Natural killer cell (primary cell): ENCODE measurements around the gene CLCN5. TPM values are rescaled to one million over a fixed set of nuclear protein-coding genes. Genes with fewer than 3 reads are reported as not detected.

Experiments used
- ATAC-seq, 3 donors: fragments of 150-1000 bp in 2 of 3; fragments of 200-7000 bp in 1 of 3; cut with Tn5 transposase; 1 replicate in 1 of 3; 2 replicates in 2 of 3; pipeline ENCODE4 v1.10.0; 2021; ENCODE audit warnings: mild to moderate bottlenecking in 2 of 3, moderate library complexity in 2 of 3
- DNase-seq, 2 donors: peaks; one replicate each; pipeline versions ENCODE4 v3.0.0 to v3.0.0-alpha.2; 2013 to 2021; ENCODE audit warnings: mixed read lengths in 1 of 2
- H3K27ac ChIP-seq: one replicate; pipeline ENCODE4 v1.5.1; 2013; ENCODE audit warnings: mild to moderate bottlenecking, low read length
- H3K27me3 ChIP-seq: one replicate; pipeline ENCODE4 v1.6.1; 2013; ENCODE audit warnings: low read length; ENCODE audit not compliant: control insufficient read depth, insufficient read depth
- H3K36me3 ChIP-seq: one replicate; pipeline ENCODE4 v1.6.1; 2013; ENCODE audit warnings: low read length; ENCODE audit not compliant: control insufficient read depth, insufficient read depth
- H3K4me1 ChIP-seq: one replicate; pipeline ENCODE4 v1.6.1; 2013; ENCODE audit warnings: low read length; ENCODE audit not compliant: control insufficient read depth, insufficient read depth
- H3K4me3 ChIP-seq: one replicate; pipeline ENCODE4 v1.5.1; 2013; ENCODE audit warnings: low read length
- H3K9me3 ChIP-seq: one replicate; pipeline ENCODE4 v1.6.1; 2013; ENCODE audit warnings: low read length; ENCODE audit not compliant: control insufficient read depth, insufficient read depth
- H3K27ac Mint-ChIP-seq, 2 donors: one replicate each; pipeline ENCODE4 v1.8.0; 2022; ENCODE audit warnings: mild to moderate bottlenecking in 2 of 2, mixed read lengths in 2 of 2, moderate library complexity in 1 of 2
- H3K27me3 Mint-ChIP-seq, 2 donors: one replicate each; pipeline ENCODE4 v1.8.0; 2022; ENCODE audit warnings: low read depth in 2 of 2, mixed read lengths in 2 of 2
- H3K36me3 Mint-ChIP-seq: one replicate; pipeline ENCODE4 v1.8.0; 2022; ENCODE audit warnings: mixed read lengths
- H3K4me1 Mint-ChIP-seq, 2 donors: one replicate each; pipeline ENCODE4 v1.8.0; 2022; ENCODE audit warnings: mixed read lengths in 2 of 2
- H3K4me3 Mint-ChIP-seq: one replicate; pipeline ENCODE4 v1.8.0; 2022; ENCODE audit warnings: mild to moderate bottlenecking, moderate library complexity, mixed read lengths
- H3K9me3 Mint-ChIP-seq, 2 donors: one replicate each; pipeline ENCODE4 v1.8.0; 2022; ENCODE audit warnings: mixed read lengths in 2 of 2
- CTCF ChIP-seq: fragments of 200-600 bp; IDR thresholded peaks from one replicate; pipeline ENCODE4 v1.8.0; 2022; ENCODE audit warnings: antibody characterized with exemption
- WGBS: methylation state at CpG from one replicate; pipeline ENCODE4 v1.1.7; 2013; ENCODE audit warnings: missing lambda C conversion rate; ENCODE audit not compliant: insufficient coverage; 5-methylcytosine and 5-hydroxymethylcytosine counted together
- intact Hi-C: fragments of 100-400 bp; cut with micrococcal nuclease; formaldehyde crosslinking; loops from one replicate; pipeline ENCODE4 v1.14.2; 2022
- total RNA-seq, 4 donors: library from RNA; stranded (reverse); fragments of 120-200 nt in 1 of 4; gene quantifications; one replicate each; pipeline versions ENCODE4 v1.2.3 to v1.2.4, GENCODE V29; 2013 to 2022

The CLCN5 gene
- total RNA-seq, 3 donors from 2014 or later (not counting 1 experiment from before 2014, with no cell fraction given) = 2.5 to 4.5 (median 4.0) TPM

- no peaks in the 10 kb centered on the region for H3K27me3 ChIP-seq
- 82% methylated on average over 3 of the region's 5 CpGs for WGBS
- TF ChIP-seq CTCF = no peak
- H3K27ac Mint-ChIP-seq = no peak overlapping the region
- intact Hi-C loops = no loop called here
- no peak overlapping the region for H3K4me3 ChIP-seq
- H3K9me3 Mint-ChIP-seq = no peaks in the 10 kb centered on the region
- peaks cover 0 to 13% of the 10 kb centered on the region in 2 donors for H3K4me1 Mint-ChIP-seq
- no peaks in the 10 kb centered on the region for H3K9me3 ChIP-seq
- peaks cover 0 to 29% of the 10 kb centered on the region in 2 donors for H3K27me3 Mint-ChIP-seq
- no peak overlapping the region for H3K4me3 Mint-ChIP-seq
- H3K27ac ChIP-seq = no peak overlapping the region
- ATAC-seq = no peak
- no peak for DNase-seq
- H3K4me1 ChIP-seq = no peaks in the 10 kb centered on the region
- H3K36me3 Mint-ChIP-seq = no peaks in the 10 kb centered on the region
- no peaks in the 10 kb centered on the region for H3K36me3 ChIP-seq
These were observed 176.4 kb downstream of the CLCN5 start for GRCh38 chrX:50098749-50099148.

GRCh38 chrX:50099331-50099730 is 176.9 kb downstream of the CLCN5 start:
- no peak for ATAC-seq
- Mint-ChIP-seq H3K9me3 (no peaks in the 10 kb centered on the region), H3K36me3 (no peaks in the 10 kb centered on the region), H3K27ac (no peak overlapping the region), H3K27me3 (peaks cover 0 to 26% of the 10 kb centered on the region in 2 donors), H3K4me3 (no peak overlapping the region), H3K4me1 (peaks cover 0 to 13% of the 10 kb centered on the region in 2 donors)
- TF ChIP-seq CTCF = no peak
- no peaks in the 10 kb centered on the region for H3K36me3 ChIP-seq
- intact Hi-C loops = no loop called here
- H3K27ac ChIP-seq = no peak overlapping the region
- no peaks in the 10 kb centered on the region for H3K9me3 ChIP-seq
- no peaks in the 10 kb centered on the region for H3K27me3 ChIP-seq
- H3K4me1 ChIP-seq = no peaks in the 10 kb centered on the region
- DNase-seq = no peak
- WGBS = 100% methylated on average over 2 of the region's 4 CpGs
- H3K4me3 ChIP-seq = no peak overlapping the region

DNA sequence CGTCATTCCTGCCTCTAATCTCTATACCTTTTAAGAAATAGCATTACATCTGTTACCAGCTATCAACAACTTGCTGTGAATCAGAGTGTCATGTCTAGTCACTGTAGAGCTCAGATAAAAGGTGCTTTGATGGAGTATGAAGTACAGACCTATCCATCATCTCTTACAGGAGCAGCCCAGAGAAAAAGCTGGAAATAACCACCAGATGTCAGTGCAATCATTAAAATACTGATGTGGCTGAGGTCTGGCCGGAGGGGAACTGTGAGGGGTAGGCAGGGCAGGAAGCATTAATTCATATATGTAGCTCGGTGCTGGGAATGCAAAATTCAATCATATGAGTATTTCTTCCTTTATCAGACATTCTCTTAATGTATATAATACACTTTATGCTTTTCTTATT is 177.8 kb downstream of the CLCN5 start:
- Mint-ChIP-seq H3K36me3 (no peaks in the 10 kb centered on the region), H3K27ac (no peak overlapping the region), H3K27me3 (peaks cover 0 to 20% of the 10 kb centered on the region in 2 donors), H3K4me1 (peaks cover 0 to 13% of the 10 kb centered on the region in 2 donors), H3K9me3 (no peaks in the 10 kb centered on the region), H3K4me3 (no peak overlapping the region)
- Histone ChIP-seq H3K36me3 (no peaks in the 10 kb centered on the region), H3K27me3 (no peaks in the 10 kb centered on the region), H3K9me3 (no peaks in the 10 kb centered on the region), H3K4me1 (no peaks in the 10 kb centered on the region), H3K27ac (no peak overlapping the region), H3K4me3 (no peak overlapping the region)
- TF ChIP-seq CTCF = peak; percentile 23
- ATAC-seq (peak in 2 of 3 donors; percentile 40 to 62), DNase-seq (peak in 1 of 2 donors; percentile 20)
- intact Hi-C loops = loop anchor here (1.0 kb wide), 1 partner anchor 480 kb away; no protein-coding TSS in a partner anchor
- WGBS = 51% methylated on average over 2 of the region's 3 CpGs

GRCh38 chrX:50103176-50103575 is 180.8 kb downstream of the CLCN5 start:
- no peak overlapping the region for H3K27ac ChIP-seq
- Mint-ChIP-seq H3K27me3 (peaks cover 0 to 20% of the 10 kb centered on the region in 2 donors), H3K4me3 (no peak overlapping the region), H3K36me3 (no peaks in the 10 kb centered on the region), H3K4me1 (peaks cover 0 to 13% of the 10 kb centered on the region in 2 donors), H3K9me3 (no peaks in the 10 kb centered on the region), H3K27ac (peak overlapping the region in 1 of 2 donors; percentile 27)
- ATAC-seq (no peak), DNase-seq (no peak)
- H3K9me3 ChIP-seq = no peaks in the 10 kb centered on the region
- no peaks in the 10 kb centered on the region for H3K4me1 ChIP-seq
- H3K4me3 ChIP-seq = no peak overlapping the region
- no peaks in the 10 kb centered on the region for H3K27me3 ChIP-seq
- intact Hi-C loops = no loop called here
- WGBS = no CpG with 5 or more reads among the region's 1 CpG
- TF ChIP-seq CTCF = no peak
- no peaks in the 10 kb centered on the region for H3K36me3 ChIP-seq
